Measurements from ENCODE around the gene AHCYL1.

DNA sequence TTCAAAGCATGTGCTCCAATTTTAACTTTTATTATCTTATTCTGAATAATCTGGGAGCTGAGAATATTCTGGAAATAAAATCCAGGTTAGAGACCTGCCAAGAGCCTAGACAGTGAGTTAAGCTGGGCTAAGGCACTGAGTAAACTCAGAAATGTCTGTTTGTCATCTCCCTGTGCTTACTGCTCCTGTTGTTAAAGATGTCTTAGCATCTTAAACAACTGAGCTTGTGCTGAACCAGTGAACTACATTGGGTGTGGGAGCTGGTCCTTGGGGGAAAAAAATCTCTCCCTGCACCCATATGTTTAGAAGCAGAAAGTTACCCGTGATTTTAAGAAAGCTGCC, 25.0 kb upstream of the AHCYL1 start:
- TF ChIP-seq, protein P1, sequence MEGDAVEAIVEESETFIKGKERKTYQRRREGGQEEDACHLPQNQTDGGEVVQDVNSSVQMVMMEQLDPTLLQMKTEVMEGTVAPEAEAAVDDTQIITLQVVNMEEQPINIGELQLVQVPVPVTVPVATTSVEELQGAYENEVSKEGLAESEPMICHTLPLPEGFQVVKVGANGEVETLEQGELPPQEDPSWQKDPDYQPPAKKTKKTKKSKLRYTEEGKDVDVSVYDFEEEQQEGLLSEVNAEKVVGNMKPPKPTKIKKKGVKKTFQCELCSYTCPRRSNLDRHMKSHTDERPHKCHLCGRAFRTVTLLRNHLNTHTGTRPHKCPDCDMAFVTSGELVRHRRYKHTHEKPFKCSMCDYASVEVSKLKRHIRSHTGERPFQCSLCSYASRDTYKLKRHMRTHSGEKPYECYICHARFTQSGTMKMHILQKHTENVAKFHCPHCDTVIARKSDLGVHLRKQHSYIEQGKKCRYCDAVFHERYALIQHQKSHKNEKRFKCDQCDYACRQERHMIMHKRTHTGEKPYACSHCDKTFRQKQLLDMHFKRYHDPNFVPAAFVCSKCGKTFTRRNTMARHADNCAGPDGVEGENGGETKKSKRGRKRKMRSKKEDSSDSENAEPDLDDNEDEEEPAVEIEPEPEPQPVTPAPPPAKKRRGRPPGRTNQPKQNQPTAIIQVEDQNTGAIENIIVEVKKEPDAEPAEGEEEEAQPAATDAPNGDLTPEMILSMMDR (IDR thresholded peaks at IDR 0.05; ENCODE audit: insufficient read depth, low read length), result no peak
- no peak for TF ChIP-seq POLR2AphosphoS5 (IDR thresholded peaks at IDR 0.05; ENCODE audit: low read depth)
- no peak for TF ChIP-seq GABPA (IDR thresholded peaks at IDR 0.05; ENCODE audit: low read depth)
